GM19035 (cell line): ENCODE results near the gene STX12.
"Not testable (repeated sequence)": the region's sequence is repeated elsewhere in the genome, so short reads cannot be mapped to it uniquely, and the experiment has no call there.

Experiments used
- ATAC-seq: cut with Tn5 transposase; IDR thresholded peaks from one replicate; pipeline ENCODE4 v1.9.1; 2021; ENCODE audit not compliant: unreplicated experiment

The STX12 gene

GRCh38 chr1:27774654-27775053, 1.6 kb downstream of the STX12 start:
- no peak for ATAC-seq

- ATAC-seq: not testable (repeated sequence)
These were observed 2.3 kb downstream of the STX12 start for GRCh38 chr1:27775336-27775735.

- ATAC-seq: not testable (repeated sequence)
These were observed 3.3 kb downstream of the STX12 start for GRCh38 chr1:27776276-27776675.

- no peak for ATAC-seq
These were observed 5.0 kb downstream of the STX12 start for GRCh38 chr1:27778056-27778455.

- no peak for ATAC-seq
These were observed 6.1 kb downstream of the STX12 start for GRCh38 chr1:27779122-27779521.

GRCh38 chr1:27782950-27783349, 9.9 kb downstream of the STX12 start:
- ATAC-seq: no peak

GRCh38 chr1:27784700-27785099, 11.7 kb downstream of the STX12 start:
- no peak for ATAC-seq

GRCh38 chr1:27785781-27786455, 12.9 kb downstream of the STX12 start:
- ATAC-seq: no peak

GRCh38 chr1:27787895-27788294, 14.9 kb downstream of the STX12 start:
- ATAC-seq: no peak

GRCh38 chr1:27789540-27790041, 16.6 kb downstream of the STX12 start:
- no peak for ATAC-seq

GRCh38 chr1:27790270-27790669, 17.3 kb downstream of the STX12 start:
- ATAC-seq: not testable (repeated sequence)

- ATAC-seq: no peak
These were observed 22.6 kb downstream of the STX12 start for GRCh38 chr1:27795601-27796000.

GRCh38 chr1:27804791-27805190, 31.8 kb downstream of the STX12 start:
- no peak for ATAC-seq

GRCh38 chr1:27806758-27807157, 33.7 kb downstream of the STX12 start:
- ATAC-seq: no peak

- no peak for ATAC-seq
These were observed 34.4 kb downstream of the STX12 start for GRCh38 chr1:27807385-27807784.

GRCh38 chr1:27808131-27808530, 35.1 kb downstream of the STX12 start:
- not testable (repeated sequence) for ATAC-seq

- ATAC-seq: no peak
These were observed 36.9 kb downstream of the STX12 start for GRCh38 chr1:27809883-27810282.

GRCh38 chr1:27811741-27812500, 38.9 kb downstream of the STX12 start:
- no peak for ATAC-seq

- no peak for ATAC-seq
These were observed 44.1 kb downstream of the STX12 start for GRCh38 chr1:27816921-27817630.

- no peak for ATAC-seq
These were observed 48.8 kb downstream of the STX12 start for GRCh38 chr1:27821761-27822315.

- ATAC-seq: no peak
These were observed 50.8 kb downstream of the STX12 start for GRCh38 chr1:27823784-27824183.
